ENCODE measurements around the gene LRRC61. TPM values are rescaled to one million over a fixed set of nuclear protein-coding genes. Genes with fewer than 3 reads are reported as not detected.

Gene LRRC61
- polyA plus RNA-seq, 3 donors: 21.9 to 30.2 (median 24.6) TPM

DNA sequence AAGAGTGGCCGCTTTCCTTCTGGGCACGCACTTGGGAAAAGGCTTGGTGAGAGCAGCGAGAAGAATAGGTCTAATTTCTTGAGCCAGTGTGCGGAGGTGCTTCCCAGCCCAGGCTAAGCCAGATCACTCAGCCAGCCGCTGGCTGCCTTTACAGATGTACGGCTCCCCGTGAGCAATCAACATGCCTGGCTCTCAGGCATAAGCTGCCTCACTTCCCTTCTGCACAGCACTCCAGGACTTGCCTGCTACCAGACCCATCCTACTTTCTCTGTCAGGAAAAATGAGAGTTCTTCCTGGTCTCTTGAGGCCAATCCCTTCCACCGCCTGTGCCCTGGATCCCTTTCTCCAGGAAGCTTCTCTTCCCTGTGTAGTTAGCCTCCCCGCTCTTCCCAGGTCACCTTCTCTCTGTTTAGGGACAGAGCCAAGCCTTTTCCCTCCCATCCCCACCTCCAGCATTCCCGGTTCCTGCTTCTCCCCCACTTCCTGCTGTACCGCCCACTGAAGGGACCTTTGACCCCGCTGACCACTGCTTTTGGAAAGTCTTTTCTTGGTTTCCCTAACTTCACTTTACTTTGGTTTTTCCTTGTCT lies 1.3 kb downstream of the LRRC61 start:
- no peak for DNase-seq (ENCODE audit: extremely low read depth in 1 of 11, low read depth in 9 of 11, low spot score in 4 of 11)

GRCh38 chr7:150325110-150325611 lies 2.0 kb downstream of the LRRC61 start:
- DNase-seq (ENCODE audit: extremely low read depth in 1 of 11, low read depth in 9 of 11, low spot score in 4 of 11): no peak

DNA sequence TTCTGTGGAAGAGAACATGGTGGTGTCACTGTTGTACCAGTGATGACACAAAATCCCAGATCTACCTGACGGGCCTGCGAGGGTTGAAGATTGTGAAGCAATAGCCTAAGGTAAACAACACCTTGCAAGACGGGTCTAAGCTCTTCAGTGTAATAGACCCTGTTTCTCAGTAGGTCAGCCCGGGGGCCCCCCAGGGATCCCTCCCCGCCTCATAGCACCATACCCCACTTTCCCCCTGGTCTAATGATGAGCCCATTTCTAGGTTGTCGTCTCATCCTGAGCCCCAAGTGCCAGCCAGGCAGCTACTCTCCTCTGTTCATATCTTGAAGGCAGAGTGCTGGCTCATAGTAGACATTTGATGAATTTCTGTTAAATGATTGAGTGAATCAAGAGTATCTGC lies 2.7 kb downstream of the LRRC61 start:
- no peak for DNase-seq (ENCODE audit: extremely low read depth in 1 of 11, low read depth in 9 of 11, low spot score in 4 of 11)

DNA sequence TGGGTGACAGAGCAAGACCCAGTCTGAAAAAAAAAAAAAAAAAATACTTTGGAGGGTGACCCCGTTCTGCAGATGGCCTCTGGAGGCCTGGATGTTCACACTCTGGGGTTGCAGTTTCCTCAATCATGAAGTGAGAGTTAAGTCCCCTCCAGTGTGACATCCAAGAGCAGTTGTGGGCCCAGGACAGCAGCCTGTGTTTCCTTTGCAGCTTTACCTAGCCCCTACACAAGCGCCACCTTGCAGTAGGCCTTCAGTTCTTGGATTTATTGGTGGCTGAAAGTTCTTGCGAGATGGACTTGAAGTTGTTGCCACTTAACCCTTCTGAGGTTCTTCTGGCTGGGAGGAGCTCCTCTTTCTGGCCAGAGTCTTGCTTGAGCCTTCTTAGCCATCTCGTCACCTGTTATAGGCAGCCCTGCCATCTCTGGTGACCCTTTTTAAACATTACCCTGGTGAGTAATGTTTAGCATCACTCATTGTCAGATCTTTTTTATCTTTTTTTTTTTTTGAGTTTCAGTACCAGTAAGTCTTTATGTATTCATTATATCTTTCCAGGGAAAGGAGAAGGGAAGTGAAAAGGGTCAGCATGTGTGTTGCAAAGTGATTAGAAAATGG lies 3.6 kb downstream of the LRRC61 start:
- DNase-seq (ENCODE audit: extremely low read depth in 1 of 11, low read depth in 9 of 11, low spot score in 4 of 11): no peak

GRCh38 chr7:150327308-150327707 lies 4.2 kb downstream of the LRRC61 start:
- no peak for DNase-seq (ENCODE audit: extremely low read depth in 1 of 11, low read depth in 9 of 11, low spot score in 4 of 11)

GRCh38 chr7:150329331-150330120 lies 6.4 kb downstream of the LRRC61 start:
- no peak for DNase-seq (ENCODE audit: extremely low read depth in 1 of 11, low read depth in 9 of 11, low spot score in 4 of 11)

GRCh38 chr7:150330211-150330885 lies 7.2 kb downstream of the LRRC61 start:
- no peak for DNase-seq (ENCODE audit: extremely low read depth in 1 of 11, low read depth in 9 of 11, low spot score in 4 of 11)

- no peak for DNase-seq (ENCODE audit: extremely low read depth in 1 of 11, low read depth in 9 of 11, low spot score in 4 of 11)
These were observed 9.9 kb downstream of the LRRC61 start for GRCh38 chr7:150332852-150333635.

GRCh38 chr7:150333659-150334058 lies 10.5 kb downstream of the LRRC61 start:
- DNase-seq (ENCODE audit: extremely low read depth in 1 of 11, low read depth in 9 of 11, low spot score in 4 of 11): no peak

DNA sequence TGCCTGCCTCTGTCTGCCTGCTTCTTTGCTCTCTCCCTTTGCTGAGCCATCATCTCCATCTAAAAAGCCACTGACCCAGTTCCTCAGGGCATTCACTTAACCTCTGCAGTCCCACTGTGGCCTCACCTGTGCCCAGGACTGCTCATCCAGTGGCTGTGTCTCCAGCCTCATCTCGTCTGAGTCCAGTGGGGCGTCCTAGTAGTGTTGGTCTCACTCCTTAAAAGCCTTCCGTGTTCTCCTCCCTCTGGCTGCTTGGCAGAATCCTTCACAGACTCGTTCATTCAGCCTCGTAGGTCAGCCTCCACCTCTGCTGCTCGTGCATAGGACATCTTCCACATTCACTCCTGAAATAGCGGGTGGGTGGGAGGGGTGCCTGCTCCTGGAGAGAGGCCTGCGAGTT lies 11.0 kb downstream of the LRRC61 start:
- DNase-seq (ENCODE audit: extremely low read depth in 1 of 11, low read depth in 9 of 11, low spot score in 4 of 11): no peak

DNA sequence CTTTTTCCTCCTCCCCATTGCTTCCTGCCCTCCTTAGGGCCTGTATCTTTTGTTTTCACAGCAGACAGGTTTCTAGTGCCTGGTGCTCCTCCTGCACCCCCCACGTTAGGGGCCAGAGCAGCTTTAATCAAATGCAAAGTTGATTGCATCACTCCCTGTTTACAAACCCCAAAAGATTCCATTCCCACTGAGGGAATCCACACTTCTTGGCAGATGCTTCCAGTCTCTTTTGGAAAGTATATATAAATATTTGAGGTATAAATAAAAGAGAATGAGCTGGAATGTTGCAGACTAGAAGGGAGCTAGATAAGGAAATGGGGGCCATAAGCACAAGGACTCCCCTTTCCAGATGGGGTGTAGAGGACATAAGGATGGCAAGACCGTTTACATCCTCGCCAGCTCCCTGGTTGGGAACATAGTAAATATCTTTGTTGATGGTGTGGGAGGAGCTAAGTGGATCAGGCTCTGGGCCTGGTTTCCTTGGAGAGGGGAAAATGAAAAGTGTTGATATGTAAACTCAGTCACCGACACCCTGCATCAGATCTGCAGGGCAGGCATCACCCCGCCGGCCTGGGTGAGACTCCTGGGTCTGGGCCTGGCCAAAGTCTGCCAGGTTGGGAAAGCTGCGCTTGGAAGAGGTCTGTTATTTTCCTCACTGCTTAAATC lies 12.1 kb downstream of the LRRC61 start:
- no peak for DNase-seq (ENCODE audit: extremely low read depth in 1 of 11, low read depth in 9 of 11, low spot score in 4 of 11)

GRCh38 chr7:150335774-150336112 lies 12.6 kb downstream of the LRRC61 start:
- DNase-seq (ENCODE audit: extremely low read depth in 1 of 11, low read depth in 9 of 11, low spot score in 4 of 11): no peak

- DNase-seq (ENCODE audit: extremely low read depth in 1 of 11, low read depth in 9 of 11, low spot score in 4 of 11): no peak
These were observed 13.6 kb downstream of the LRRC61 start for GRCh38 chr7:150336746-150337145.

- no peak for DNase-seq (ENCODE audit: extremely low read depth in 1 of 11, low read depth in 9 of 11, low spot score in 4 of 11)
These were observed 14.0 kb downstream of the LRRC61 start for GRCh38 chr7:150337179-150337578.

DNA sequence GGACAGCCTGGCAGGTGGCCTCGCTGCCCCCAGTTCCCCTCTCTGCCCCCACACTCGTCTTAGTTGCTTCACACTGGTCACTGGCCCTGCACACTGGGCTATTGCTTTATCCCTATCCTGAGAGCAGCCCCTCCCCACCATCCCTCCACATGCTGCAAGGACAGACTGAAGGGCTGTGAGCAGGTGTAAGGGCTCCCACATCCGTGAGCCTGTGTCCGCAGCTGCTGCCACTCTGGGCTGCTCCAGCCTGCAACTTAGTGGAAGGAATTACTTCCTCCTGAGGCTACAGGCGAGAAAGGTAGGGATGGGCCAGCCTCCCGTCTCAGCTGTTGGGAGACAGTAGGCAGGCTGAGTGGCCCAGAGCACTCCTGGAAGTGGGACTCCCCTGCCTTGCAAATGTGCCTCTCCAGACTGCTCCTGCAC lies 14.5 kb downstream of the LRRC61 start:
- DNase-seq (ENCODE audit: extremely low read depth in 1 of 11, low read depth in 9 of 11, low spot score in 4 of 11): no peak

GRCh38 chr7:150338166-150338829 lies 15.1 kb downstream of the LRRC61 start:
- no peak for DNase-seq (ENCODE audit: extremely low read depth in 1 of 11, low read depth in 9 of 11, low spot score in 4 of 11)

DNA sequence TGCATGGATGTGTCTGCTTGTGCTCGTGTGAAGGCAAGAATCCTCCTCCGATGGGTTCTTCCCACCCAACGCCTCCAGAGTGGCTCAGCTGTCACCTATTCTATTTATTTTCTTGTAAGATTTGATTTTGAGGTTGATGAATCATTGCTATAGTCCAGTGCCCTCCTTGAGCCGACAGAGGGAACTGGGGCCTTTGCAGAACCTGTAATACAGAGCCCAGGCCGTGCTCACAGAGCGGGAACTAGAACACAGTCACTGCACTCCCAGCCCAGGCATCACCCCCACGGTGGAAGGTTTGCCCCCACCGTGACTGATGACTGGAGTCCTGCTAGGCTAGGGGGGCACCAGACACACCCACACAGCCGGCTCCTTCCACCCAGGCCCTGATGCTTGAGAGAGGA lies 16.3 kb downstream of the LRRC61 start:
- DNase-seq (ENCODE audit: extremely low read depth in 1 of 11, low read depth in 9 of 11, low spot score in 4 of 11): no peak

All from renal cortex interstitium (tissue), 11 donors.